ENCODE results near the gene ERMN. TPM values are rescaled to one million over a fixed set of nuclear protein-coding genes. Genes with fewer than 3 reads are reported as not detected.
A peak's percentile ranks its signal among the peaks of the same experiment; 100 is the strongest.
"Not testable (repeated sequence)": the region's sequence is repeated elsewhere in the genome, so short reads cannot be mapped to it uniquely, and the experiment has no call there.

The ERMN gene
- total RNA-seq, 2 experiments from 2014 or later: 2.7 to 3.5 TPM

DNA sequence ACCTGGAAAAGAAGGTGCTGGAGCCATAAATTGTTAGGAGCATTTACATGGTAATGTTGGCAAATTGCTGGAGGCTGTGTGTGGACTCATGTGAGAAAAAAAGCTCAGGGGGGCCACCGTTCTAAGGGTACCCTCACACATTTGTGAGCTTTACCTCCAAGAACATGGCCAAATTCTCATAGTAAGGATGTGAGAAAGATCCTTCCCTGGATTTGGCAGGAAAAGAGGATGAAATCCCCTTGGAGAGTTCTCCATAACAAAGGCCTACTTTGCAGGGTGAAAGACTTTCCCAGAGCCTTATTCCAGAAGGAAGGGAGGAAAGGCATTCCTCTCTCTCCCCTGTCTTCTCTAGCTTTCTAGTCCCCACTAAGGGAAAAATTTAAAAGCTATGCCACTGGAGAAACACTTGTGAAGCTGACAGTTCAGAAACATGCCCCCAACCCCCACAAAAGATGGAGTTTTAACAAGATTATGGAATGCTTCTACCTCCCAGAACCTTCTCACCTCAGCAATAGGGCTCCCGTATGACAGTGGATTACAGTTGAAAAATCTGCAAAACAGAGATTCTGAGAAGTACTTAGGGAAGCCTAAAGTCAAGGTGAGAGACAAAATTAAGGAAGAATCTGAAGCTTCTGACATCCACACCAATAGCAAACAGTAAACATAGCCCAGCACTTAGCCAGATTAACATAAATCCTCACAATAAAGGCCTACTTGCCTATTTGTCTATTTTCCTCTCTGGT is 20.2 kb upstream of the ERMN start:
- Mint-ChIP-seq H3K27me3 (no peaks in the 10 kb centered on the region), H3K4me3 (no peak overlapping the region), H3K4me1 (peaks cover 8% of the 10 kb centered on the region), H3K36me3 (ENCODE audit: low read depth) (peaks cover 58% of the 10 kb centered on the region), H3K9me3 (peaks cover 48% of the 10 kb centered on the region), H3K27ac (no peak overlapping the region)
- POLR2A ChIA-PET: no interaction called here
- DNase-seq: no peak
- CTCF ChIA-PET: interaction anchor here (1.2 to 4.4 kb wide), 4 partner anchors 9 to 21 kb away, joined by 3 to 27 read pairs (median 4); partner anchors contain the start of gene ERMN

DNA sequence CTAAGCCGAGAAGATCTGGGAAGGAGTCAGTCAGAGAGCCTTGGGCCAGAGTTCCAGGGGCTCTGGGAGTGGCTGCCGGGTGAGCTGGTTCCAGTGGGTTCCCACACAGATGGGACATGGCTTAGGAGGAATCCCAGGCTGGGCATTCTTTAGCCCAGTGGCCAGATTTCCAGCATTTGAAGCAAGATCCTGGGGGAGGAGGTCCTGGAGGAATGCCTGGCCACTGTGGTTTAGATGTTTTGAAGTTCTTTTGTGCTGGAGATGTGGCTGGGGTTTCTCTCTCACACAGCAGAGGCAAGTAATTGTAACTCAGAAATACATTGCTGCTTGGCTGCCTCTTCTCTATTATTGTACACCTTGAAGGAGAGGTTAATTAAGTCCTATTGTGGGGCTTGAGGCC is 15.8 kb upstream of the ERMN start:
- DNase-seq, CTCF ChIA-PET, POLR2A ChIA-PET, H3K27ac Mint-ChIP-seq, H3K4me1 Mint-ChIP-seq, H3K27me3 Mint-ChIP-seq, H3K4me3 Mint-ChIP-seq: not testable (repeated sequence)
- peaks cover 41% of the 10 kb centered on the region for H3K9me3 Mint-ChIP-seq
- H3K36me3 Mint-ChIP-seq (ENCODE audit: low read depth): peaks cover 64% of the 10 kb centered on the region

GRCh38 chr2:157339965-157340655 is 14.5 kb upstream of the ERMN start:
- Mint-ChIP-seq H3K27ac (no peak overlapping the region), H3K4me3 (no peak overlapping the region), H3K9me3 (peaks cover 32% of the 10 kb centered on the region), H3K4me1 (peaks cover 14% of the 10 kb centered on the region), H3K27me3 (no peaks in the 10 kb centered on the region), H3K36me3 (ENCODE audit: low read depth) (peaks cover 56% of the 10 kb centered on the region)
- CTCF ChIA-PET: interaction anchor here (1.1 kb wide), 1 partner anchor 15 kb away, joined by 3 read pairs; no protein-coding TSS in a partner anchor
- no peak for DNase-seq
- POLR2A ChIA-PET: interaction anchor here (0.6 kb wide), 1 partner anchor 146 kb away, joined by 6 read pairs; no protein-coding TSS in a partner anchor

GRCh38 chr2:157337978-157338377 is 12.4 kb upstream of the ERMN start:
- no peak overlapping the region for H3K4me3 Mint-ChIP-seq
- H3K9me3 Mint-ChIP-seq: peaks cover 15% of the 10 kb centered on the region
- no peak for DNase-seq
- peaks cover 34% of the 10 kb centered on the region for H3K4me1 Mint-ChIP-seq
- peaks cover 39% of the 10 kb centered on the region for H3K36me3 Mint-ChIP-seq (ENCODE audit: low read depth)
- no peak overlapping the region for H3K27ac Mint-ChIP-seq
- ChIA-PET POLR2A (no interaction called here), CTCF (interaction anchor here (1.1 to 6.4 kb wide), 4 partner anchors 8 to 33 kb away, joined by 3 to 42 read pairs (median 28); partner anchors contain the start of gene ERMN)
- no peaks in the 10 kb centered on the region for H3K27me3 Mint-ChIP-seq

DNA sequence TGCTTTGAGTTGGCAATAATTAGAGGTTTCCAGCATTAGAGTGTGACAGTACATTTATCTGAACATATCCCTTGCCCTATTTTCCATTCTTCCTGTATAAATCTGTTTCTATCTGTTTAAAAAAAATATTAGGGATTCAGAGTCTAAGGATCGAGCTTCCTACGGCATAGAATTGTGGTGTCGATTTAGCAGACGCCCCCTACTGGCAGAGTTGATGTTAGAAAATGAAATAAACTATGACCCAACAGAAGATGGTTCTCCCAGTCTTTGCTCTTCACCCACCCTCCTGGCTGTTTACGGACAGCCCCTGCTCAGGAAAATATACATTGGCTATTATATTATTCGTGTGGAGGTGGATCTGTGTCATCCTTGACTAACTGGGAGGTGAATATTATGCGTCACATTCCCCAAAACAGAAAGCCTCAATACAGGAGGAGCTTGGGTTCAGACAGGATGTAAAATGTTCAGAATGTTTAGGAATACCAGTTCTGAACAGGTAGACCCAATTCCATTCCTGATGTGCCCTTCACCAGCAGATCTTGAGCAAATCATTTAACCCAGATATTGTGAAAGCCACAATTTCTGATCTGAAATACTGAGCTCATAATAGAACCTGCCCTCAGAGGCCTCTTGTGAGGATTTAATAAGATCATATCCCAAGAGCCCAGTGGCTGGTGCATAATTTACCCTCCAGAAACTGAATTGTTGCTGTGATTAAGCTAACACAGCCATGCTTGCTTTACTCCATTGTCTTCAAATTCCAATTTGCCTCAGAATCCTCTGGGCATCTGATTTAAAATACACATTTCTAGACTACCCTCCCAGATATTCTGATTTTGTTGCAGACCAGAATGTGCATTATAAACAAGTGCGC is 10.8 kb upstream of the ERMN start:
- no peaks in the 10 kb centered on the region for H3K27me3 Mint-ChIP-seq
- H3K27ac Mint-ChIP-seq: no peak overlapping the region
- no peak overlapping the region for H3K4me3 Mint-ChIP-seq
- peak; percentile 57 for DNase-seq
- ChIA-PET POLR2A (interaction anchor here (0.6 kb wide), 1 partner anchor 529 kb away, joined by 3 read pairs; no protein-coding TSS in a partner anchor), CTCF (interaction anchor here (0.8 to 6.4 kb wide), 14 partner anchors 9 to 258 kb away, joined by 3 to 42 read pairs (median 4); partner anchors contain the start of gene ERMN)
- H3K9me3 Mint-ChIP-seq: peaks cover 3% of the 10 kb centered on the region
- peaks cover 25% of the 10 kb centered on the region for H3K36me3 Mint-ChIP-seq (ENCODE audit: low read depth)
- H3K4me1 Mint-ChIP-seq: peaks cover 50% of the 10 kb centered on the region

DNA sequence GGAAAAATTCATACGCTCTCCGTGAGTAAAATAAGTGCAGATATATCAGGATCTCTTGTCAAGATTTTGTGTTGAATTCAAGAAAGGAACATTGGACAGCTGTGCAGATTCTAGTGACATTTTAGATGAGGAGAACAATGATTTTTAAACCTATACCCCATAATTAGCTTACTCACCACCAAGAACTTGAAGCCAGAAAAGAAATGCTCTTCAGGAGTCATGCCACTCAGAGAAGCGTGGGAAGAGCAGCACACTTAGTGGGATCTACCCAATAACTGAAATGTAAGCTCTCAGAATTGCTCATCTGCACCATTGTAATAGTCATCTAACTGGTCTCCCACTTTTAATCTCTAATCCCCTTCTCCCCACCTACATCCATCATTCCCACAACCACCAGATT is 9.2 kb upstream of the ERMN start:
- H3K4me3 Mint-ChIP-seq: no peak overlapping the region

GRCh38 chr2:157334335-157334734 is 8.7 kb upstream of the ERMN start:
- no peaks in the 10 kb centered on the region for H3K27me3 Mint-ChIP-seq
- peaks cover 19% of the 10 kb centered on the region for H3K36me3 Mint-ChIP-seq (ENCODE audit: low read depth)
- no peak for DNase-seq
- ChIA-PET CTCF (interaction anchor here (1.0 to 6.4 kb wide), 7 partner anchors 11 to 156 kb away, joined by 3 to 29 read pairs (median 5); no protein-coding TSS in a partner anchor), POLR2A (no interaction called here)
- no peak overlapping the region for H3K27ac Mint-ChIP-seq
- H3K4me1 Mint-ChIP-seq: peaks cover 66% of the 10 kb centered on the region
- H3K9me3 Mint-ChIP-seq: peaks cover 3% of the 10 kb centered on the region
- peak overlapping the region; percentile 1 for H3K4me3 Mint-ChIP-seq

More for the DNA sequence above, 9.2 kb upstream of the ERMN start:
- H3K4me1 Mint-ChIP-seq: peaks cover 63% of the 10 kb centered on the region
- H3K27me3 Mint-ChIP-seq: no peaks in the 10 kb centered on the region
- POLR2A ChIA-PET: no interaction called here
- no peak for DNase-seq
- CTCF ChIA-PET: interaction anchor here (1.0 to 6.4 kb wide), 8 partner anchors 11 to 92 kb away, joined by 3 to 29 read pairs (median 9); no protein-coding TSS in a partner anchor
- peak overlapping the region; percentile 3 for H3K27ac Mint-ChIP-seq
- peaks cover 3% of the 10 kb centered on the region for H3K9me3 Mint-ChIP-seq
- peaks cover 19% of the 10 kb centered on the region for H3K36me3 Mint-ChIP-seq (ENCODE audit: low read depth)

- CTCF ChIA-PET: interaction anchor here (0.8 to 6.4 kb wide), 5 partner anchors 12 to 157 kb away, joined by 3 to 29 read pairs (median 3); no protein-coding TSS in a partner anchor
- Mint-ChIP-seq H3K9me3 (no peaks in the 10 kb centered on the region), H3K36me3 (ENCODE audit: low read depth) (peaks cover 13% of the 10 kb centered on the region), H3K4me3 (no peak overlapping the region), H3K4me1 (peaks cover 71% of the 10 kb centered on the region), H3K27me3 (no peaks in the 10 kb centered on the region), H3K27ac (no peak overlapping the region)
- no peak for DNase-seq
- POLR2A ChIA-PET: no interaction called here
Measured at GRCh38 chr2:157333304-157334047, 7.9 kb upstream of the ERMN start.

DNA sequence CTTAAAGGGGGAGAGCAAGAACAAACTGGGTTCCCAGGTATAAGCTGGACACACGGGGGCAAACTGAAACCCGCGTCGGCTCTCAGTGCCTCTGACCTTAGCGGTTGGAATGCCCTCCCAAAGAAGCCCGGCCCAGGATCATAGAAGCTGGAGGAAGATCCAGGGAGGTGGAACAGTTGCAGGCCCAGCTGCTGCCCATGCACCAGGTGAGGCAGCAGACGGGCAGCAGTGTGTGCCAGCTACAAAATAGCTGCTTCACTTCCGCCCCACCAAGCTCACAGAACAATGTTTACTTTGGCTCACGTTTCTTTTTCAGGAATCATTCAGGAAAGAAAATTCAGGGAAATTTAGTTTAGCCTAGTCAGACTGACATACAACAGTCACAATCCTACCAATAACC is 3.9 kb upstream of the ERMN start:
- Mint-ChIP-seq H3K4me1 (peaks cover 67% of the 10 kb centered on the region), H3K27ac (no peak overlapping the region), H3K9me3 (no peaks in the 10 kb centered on the region), H3K4me3 (no peak overlapping the region), H3K36me3 (ENCODE audit: low read depth) (peaks cover 8% of the 10 kb centered on the region), H3K27me3 (no peaks in the 10 kb centered on the region)
- ChIA-PET CTCF (interaction anchor here (1.1 to 2.7 kb wide), 4 partner anchors 10 to 547 kb away, joined by 3 to 17 read pairs (median 3); partner anchors contain the start of gene ACVR1), POLR2A (no interaction called here)
- DNase-seq: no peak

- no peaks in the 10 kb centered on the region for H3K27me3 Mint-ChIP-seq
- peaks cover 15% of the 10 kb centered on the region for H3K36me3 Mint-ChIP-seq (ENCODE audit: low read depth)
- ChIA-PET POLR2A (interaction anchor here (0.6 to 1.3 kb wide), 3 partner anchors 26 to 110 kb away, joined by 3 to 4 read pairs (median 4); no protein-coding TSS in a partner anchor), CTCF (interaction anchor here (0.5 to 3.1 kb wide), 43 partner anchors 9 to 922 kb away, joined by 3 to 42 read pairs (median 4); partner anchors contain the start of genes ACVR1C and CYTIP)
- peaks cover 55% of the 10 kb centered on the region for H3K4me1 Mint-ChIP-seq
- H3K27ac Mint-ChIP-seq: peak overlapping the region; percentile 78
- H3K9me3 Mint-ChIP-seq: no peaks in the 10 kb centered on the region
- H3K4me3 Mint-ChIP-seq: no peak overlapping the region
- DNase-seq: peak; percentile 90
Measured at GRCh38 chr2:157327621-157328500, 2.2 kb upstream of the ERMN start.

GRCh38 chr2:157327200-157327599 is 1.6 kb upstream of the ERMN start:
- peak overlapping the region; percentile 78 for H3K27ac Mint-ChIP-seq
- peaks cover 15% of the 10 kb centered on the region for H3K36me3 Mint-ChIP-seq (ENCODE audit: low read depth)
- H3K27me3 Mint-ChIP-seq: no peaks in the 10 kb centered on the region
- ChIA-PET POLR2A (interaction anchor here (0.6 to 1.3 kb wide), 2 partner anchors 25 to 110 kb away, joined by 4 read pairs; no protein-coding TSS in a partner anchor), CTCF (interaction anchor here (0.5 to 3.1 kb wide), 34 partner anchors 8 to 921 kb away, joined by 3 to 42 read pairs (median 4); partner anchors contain the start of gene CYTIP)
- no peaks in the 10 kb centered on the region for H3K9me3 Mint-ChIP-seq
- H3K4me3 Mint-ChIP-seq: no peak overlapping the region
- no peak for DNase-seq
- peaks cover 53% of the 10 kb centered on the region for H3K4me1 Mint-ChIP-seq
